ENCODE measurements around the gene NUDT14.

DNA sequence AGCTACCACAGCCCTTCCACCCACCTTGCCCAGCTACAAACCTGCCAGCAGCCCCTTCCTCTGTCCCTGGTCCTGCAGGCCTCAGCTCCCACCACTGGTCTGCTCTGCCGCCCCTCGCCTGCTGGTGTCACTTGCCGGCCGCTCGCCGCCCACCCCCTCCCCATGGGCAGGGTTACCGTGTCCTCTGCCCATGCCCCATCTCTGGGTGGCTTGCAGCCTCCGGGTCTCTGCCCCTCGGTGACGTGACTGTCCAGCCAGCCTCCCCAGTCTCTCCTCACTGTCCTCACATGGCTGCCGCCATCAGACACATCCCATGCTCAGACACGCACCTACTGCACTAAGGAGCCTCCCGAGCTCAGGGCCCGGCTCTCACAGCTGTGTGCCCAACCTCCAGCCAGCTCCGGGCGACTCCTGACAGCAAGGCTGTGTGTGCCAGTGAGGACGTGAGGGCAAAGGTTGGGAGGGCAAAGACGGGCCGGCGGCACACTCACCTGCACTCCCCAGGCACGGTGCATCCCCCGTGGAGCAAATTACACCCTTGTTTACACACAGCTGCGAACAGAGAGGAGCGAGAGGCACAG is 26.0 kb downstream of the NUDT14 start:
- TF ChIP-seq, protein P1, sequence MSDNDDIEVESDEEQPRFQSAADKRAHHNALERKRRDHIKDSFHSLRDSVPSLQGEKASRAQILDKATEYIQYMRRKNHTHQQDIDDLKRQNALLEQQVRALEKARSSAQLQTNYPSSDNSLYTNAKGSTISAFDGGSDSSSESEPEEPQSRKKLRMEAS (IDR thresholded peaks at IDR 0.05), result no peak
- TF ChIP-seq GABPA (IDR thresholded peaks at IDR 0.05; ENCODE audit: borderline replicate concordance, insufficient read depth, low read length) (no peak), TCF12 (IDR thresholded peaks at IDR 0.05; ENCODE audit: low read depth, low read length) (no peak), JUND (IDR thresholded peaks at IDR 0.05; ENCODE audit: low read length) (no peak), CREB1 (IDR thresholded peaks at IDR 0.05) (no peak), EGR1 (IDR thresholded peaks at IDR 0.05; ENCODE audit: borderline replicate concordance, low read depth, low read length) (no peak), YY1 (IDR thresholded peaks at IDR 0.05; ENCODE audit: low read depth, low read length) (no peak), EZH2 (IDR thresholded peaks at IDR 0.05; ENCODE audit: low read depth, low read length, severe bottlenecking) (no peak), POLR2AphosphoS5 (IDR thresholded peaks at IDR 0.05; ENCODE audit: low read depth, low read length) (no peak), POLR2A (IDR thresholded peaks at IDR 0.05; ENCODE audit: control extremely low read depth in 1 of 2, low read depth in 2 of 2, low read length in 2 of 2) (no peak), CEBPB (IDR thresholded peaks at IDR 0.05; ENCODE audit: low read depth, low read length) (no peak), HDAC2 (IDR thresholded peaks at IDR 0.05; ENCODE audit: borderline replicate concordance in 1 of 2, low read depth in 2 of 2, low read length in 2 of 2) (no peak)
- TF ChIP-seq, protein P2, sequence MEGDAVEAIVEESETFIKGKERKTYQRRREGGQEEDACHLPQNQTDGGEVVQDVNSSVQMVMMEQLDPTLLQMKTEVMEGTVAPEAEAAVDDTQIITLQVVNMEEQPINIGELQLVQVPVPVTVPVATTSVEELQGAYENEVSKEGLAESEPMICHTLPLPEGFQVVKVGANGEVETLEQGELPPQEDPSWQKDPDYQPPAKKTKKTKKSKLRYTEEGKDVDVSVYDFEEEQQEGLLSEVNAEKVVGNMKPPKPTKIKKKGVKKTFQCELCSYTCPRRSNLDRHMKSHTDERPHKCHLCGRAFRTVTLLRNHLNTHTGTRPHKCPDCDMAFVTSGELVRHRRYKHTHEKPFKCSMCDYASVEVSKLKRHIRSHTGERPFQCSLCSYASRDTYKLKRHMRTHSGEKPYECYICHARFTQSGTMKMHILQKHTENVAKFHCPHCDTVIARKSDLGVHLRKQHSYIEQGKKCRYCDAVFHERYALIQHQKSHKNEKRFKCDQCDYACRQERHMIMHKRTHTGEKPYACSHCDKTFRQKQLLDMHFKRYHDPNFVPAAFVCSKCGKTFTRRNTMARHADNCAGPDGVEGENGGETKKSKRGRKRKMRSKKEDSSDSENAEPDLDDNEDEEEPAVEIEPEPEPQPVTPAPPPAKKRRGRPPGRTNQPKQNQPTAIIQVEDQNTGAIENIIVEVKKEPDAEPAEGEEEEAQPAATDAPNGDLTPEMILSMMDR (IDR thresholded peaks at IDR 0.05; ENCODE audit: control extremely low read depth in 1 of 3, insufficient read depth in 1 of 3, low read depth in 1 of 3, low read length in 3 of 3), result no peak
